Measurements from ENCODE around the gene PAGR1. TPM values are rescaled to one million over a fixed set of nuclear protein-coding genes. Genes with fewer than 3 reads are reported as not detected.

PAGR1 gene
- total and polyA plus RNA-seq, 9 of the 15 experiments (the other 6 are each of a cell fraction or from before 2014, with no cell fraction given): 1.4 to 58.2 (median 16.8) TPM

DNA sequence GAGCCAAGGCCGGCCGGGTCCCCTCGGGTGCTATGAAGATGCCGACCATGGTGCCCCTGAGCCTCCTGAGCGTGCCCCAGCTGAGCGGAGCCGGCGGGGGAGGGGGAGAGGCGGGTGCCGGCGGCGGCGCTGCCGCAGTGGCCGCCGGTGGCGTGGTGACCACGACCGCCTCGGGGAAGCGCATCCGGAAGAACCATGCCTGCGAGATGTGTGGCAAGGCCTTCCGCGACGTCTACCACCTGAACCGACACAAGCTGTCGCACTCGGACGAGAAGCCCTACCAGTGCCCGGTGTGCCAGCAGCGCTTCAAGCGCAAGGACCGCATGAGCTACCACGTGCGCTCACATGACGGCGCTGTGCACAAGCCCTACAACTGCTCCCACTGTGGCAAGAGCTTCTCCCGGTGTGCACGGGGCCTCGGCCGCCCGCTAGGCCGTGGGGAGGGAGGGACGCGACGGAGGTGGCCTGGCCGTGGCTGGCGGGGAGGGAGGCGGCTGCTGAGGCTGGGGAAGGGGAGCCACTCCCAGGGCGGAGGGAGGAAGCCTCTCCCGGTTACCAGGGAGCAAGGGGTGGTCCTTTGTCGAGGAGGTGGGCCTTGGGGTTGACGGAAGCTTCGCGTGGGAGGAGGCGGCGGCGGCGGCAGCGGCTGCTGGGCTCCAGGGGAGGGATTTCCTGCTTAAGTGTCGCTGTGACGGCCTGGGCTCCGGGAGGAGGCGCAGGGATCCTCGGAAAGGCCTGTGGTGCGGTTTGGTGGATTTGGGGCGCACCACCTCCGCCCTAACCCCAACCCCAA, 8.3 kb upstream of the PAGR1 start (continued):
- TF ChIP-seq CUX1 (CRISPR knock-in tag; IDR thresholded peaks at IDR 0.05) (no peak), TEAD1 (CRISPR knock-in tag; IDR thresholded peaks at IDR 0.05) (peak; percentile 12 to 34; a peak in 1 of 4 replicates), ZNF184 (CRISPR knock-in tag; IDR thresholded peaks at IDR 0.05) (no peak), NUFIP1 (IDR thresholded peaks at IDR 0.05; ENCODE audit: partially characterized antibody) (no peak), RBBP5 (IDR thresholded peaks at IDR 0.05; ENCODE audit: borderline replicate concordance, insufficient read depth, low read length, poor library complexity, severe bottlenecking) (peak; percentile 49), GTF2F1 (IDR thresholded peaks at IDR 0.05; ENCODE audit: low read depth, low read length) (no peak; the same call in 1 of the 2 replicates), TCFL5 (CRISPR knock-in tag; conservative IDR thresholded peaks at IDR 0.05) (no peak), NRF1 (conservative IDR thresholded peaks at IDR 0.05 in 1 of 2, IDR thresholded peaks at IDR 0.05 in 1 of 2) (peak; percentile 49 to 65; a peak in 2 of 4 replicates), SNRNP70 (optimal IDR thresholded peaks at IDR 0.05; ENCODE audit: low read depth, low read length) (no peak), ZKSCAN8 (CRISPR knock-in tag; IDR thresholded peaks at IDR 0.05) (no peak), ZNF583 (CRISPR knock-in tag; IDR thresholded peaks at IDR 0.05) (no peak), ILF3 (IDR thresholded peaks at IDR 0.05; ENCODE audit: borderline replicate concordance) (no peak), NFRKB (IDR thresholded peaks at IDR 0.05; ENCODE audit: low read depth) (no peak), SIN3B (IDR thresholded peaks at IDR 0.05; ENCODE audit: low read depth) (no peak), THRAP3 (IDR thresholded peaks at IDR 0.05; ENCODE audit: borderline replicate concordance) (no peak), PRPF4 (IDR thresholded peaks at IDR 0.05; ENCODE audit: insufficient read depth, low read depth, low read length, poor library complexity, severe bottlenecking) (no peak), CHCHD3 (CRISPR knock-in tag; IDR thresholded peaks at IDR 0.05) (no peak)
- TF ChIP-seq, protein P1, sequence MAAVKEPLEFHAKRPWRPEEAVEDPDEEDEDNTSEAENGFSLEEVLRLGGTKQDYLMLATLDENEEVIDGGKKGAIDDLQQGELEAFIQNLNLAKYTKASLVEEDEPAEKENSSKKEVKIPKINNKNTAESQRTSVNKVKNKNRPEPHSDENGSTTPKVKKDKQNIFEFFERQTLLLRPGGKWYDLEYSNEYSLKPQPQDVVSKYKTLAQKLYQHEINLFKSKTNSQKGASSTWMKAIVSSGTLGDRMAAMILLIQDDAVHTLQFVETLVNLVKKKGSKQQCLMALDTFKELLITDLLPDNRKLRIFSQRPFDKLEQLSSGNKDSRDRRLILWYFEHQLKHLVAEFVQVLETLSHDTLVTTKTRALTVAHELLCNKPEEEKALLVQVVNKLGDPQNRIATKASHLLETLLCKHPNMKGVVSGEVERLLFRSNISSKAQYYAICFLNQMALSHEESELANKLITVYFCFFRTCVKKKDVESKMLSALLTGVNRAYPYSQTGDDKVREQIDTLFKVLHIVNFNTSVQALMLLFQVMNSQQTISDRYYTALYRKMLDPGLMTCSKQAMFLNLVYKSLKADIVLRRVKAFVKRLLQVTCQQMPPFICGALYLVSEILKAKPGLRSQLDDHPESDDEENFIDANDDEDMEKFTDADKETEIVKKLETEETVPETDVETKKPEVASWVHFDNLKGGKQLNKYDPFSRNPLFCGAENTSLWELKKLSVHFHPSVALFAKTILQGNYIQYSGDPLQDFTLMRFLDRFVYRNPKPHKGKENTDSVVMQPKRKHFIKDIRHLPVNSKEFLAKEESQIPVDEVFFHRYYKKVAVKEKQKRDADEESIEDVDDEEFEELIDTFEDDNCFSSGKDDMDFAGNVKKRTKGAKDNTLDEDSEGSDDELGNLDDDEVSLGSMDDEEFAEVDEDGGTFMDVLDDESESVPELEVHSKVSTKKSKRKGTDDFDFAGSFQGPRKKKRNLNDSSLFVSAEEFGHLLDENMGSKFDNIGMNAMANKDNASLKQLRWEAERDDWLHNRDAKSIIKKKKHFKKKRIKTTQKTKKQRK (IDR thresholded peaks at IDR 0.05; ENCODE audit: borderline replicate concordance, low read depth, low read length): no peak
- TF ChIP-seq, protein P2, sequence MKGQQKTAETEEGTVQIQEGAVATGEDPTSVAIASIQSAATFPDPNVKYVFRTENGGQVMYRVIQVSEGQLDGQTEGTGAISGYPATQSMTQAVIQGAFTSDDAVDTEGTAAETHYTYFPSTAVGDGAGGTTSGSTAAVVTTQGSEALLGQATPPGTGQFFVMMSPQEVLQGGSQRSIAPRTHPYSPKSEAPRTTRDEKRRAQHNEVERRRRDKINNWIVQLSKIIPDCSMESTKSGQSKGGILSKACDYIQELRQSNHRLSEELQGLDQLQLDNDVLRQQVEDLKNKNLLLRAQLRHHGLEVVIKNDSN (CRISPR knock-in tag; IDR thresholded peaks at IDR 0.05): peak; percentile 86

All from K562 (cell line).